ENCODE results near the gene MAD1L1. TPM values are rescaled to one million over a fixed set of nuclear protein-coding genes. Genes with fewer than 3 reads are reported as not detected.

MAD1L1 gene
- total and polyA plus RNA-seq, 8 donors, result 12.8 to 469 (median 27.3) TPM

GRCh38 chr7:1987084-1987535, 245.6 kb downstream of the MAD1L1 start:
- Histone ChIP-seq H3K36me3 (peaks cover 0 to 14% (median 4%) of the 10 kb centered on the region in 4 donors), H3K4me3 (no peak overlapping the region), H3K27ac (no peak overlapping the region), H3K27me3 (no peaks in the 10 kb centered on the region), H3K4me1 (no peaks in the 10 kb centered on the region), H3K9me3 (no peaks in the 10 kb centered on the region)
- intact Hi-C loops (cut with DNase I; ENCODE audit: low total_unique reads), result no loop called here
- TF ChIP-seq POLR2A (IDR thresholded peaks at IDR 0.05) (no peak), POLR2AphosphoS5 (IDR thresholded peaks at IDR 0.05) (no peak), EP300 (IDR thresholded peaks at IDR 0.05) (no peak), CTCF (IDR thresholded peaks at IDR 0.05) (no peak)
- no peak for DNase-seq
- WGBS, 5 donors, result 95 to 97% (median 97%) methylated on average over 23 of the region's 23 CpGs

- DNase-seq, result peak in 1 of 2 donors; percentile 33
- no peak for TF ChIP-seq POLR2A (IDR thresholded peaks at IDR 0.05)
- TF ChIP-seq POLR2AphosphoS5 (IDR thresholded peaks at IDR 0.05), result no peak
- no peak for TF ChIP-seq CTCF (IDR thresholded peaks at IDR 0.05)
- no peak for TF ChIP-seq EP300 (IDR thresholded peaks at IDR 0.05)
- H3K4me1 ChIP-seq, result no peaks in the 10 kb centered on the region
- H3K27me3 ChIP-seq, result no peaks in the 10 kb centered on the region
- intact Hi-C loops (cut with DNase I; ENCODE audit: low total_unique reads), result no loop called here
- no peak overlapping the region for H3K27ac ChIP-seq
- no peaks in the 10 kb centered on the region for H3K9me3 ChIP-seq
- 93 to 96% (median 94%) methylated on average over 28 to 31 of the region's 31 CpGs for WGBS, 5 donors
- H3K36me3 ChIP-seq, result peaks cover 0 to 14% (median 4%) of the 10 kb centered on the region in 4 donors
- H3K4me3 ChIP-seq, result no peak overlapping the region
Measured at GRCh38 chr7:1986366-1987083, 246.2 kb downstream of the MAD1L1 start.

GRCh38 chr7:1985936-1986335, 246.8 kb downstream of the MAD1L1 start:
- H3K9me3 ChIP-seq, result no peaks in the 10 kb centered on the region
- no peak overlapping the region for H3K27ac ChIP-seq
- H3K36me3 ChIP-seq, result peaks cover 0 to 14% (median 4%) of the 10 kb centered on the region in 4 donors
- H3K27me3 ChIP-seq, result no peaks in the 10 kb centered on the region
- WGBS, 5 donors, result 93 to 96% (median 95%) methylated on average over 7 to 9 of the region's 9 CpGs
- no peak overlapping the region for H3K4me3 ChIP-seq
- H3K4me1 ChIP-seq, result no peaks in the 10 kb centered on the region
- no peak for DNase-seq
- intact Hi-C loops (cut with DNase I; ENCODE audit: low total_unique reads), result no loop called here
- no peak for TF ChIP-seq POLR2AphosphoS5 (IDR thresholded peaks at IDR 0.05)
- no peak for TF ChIP-seq POLR2A (IDR thresholded peaks at IDR 0.05)
- no peak for TF ChIP-seq CTCF (IDR thresholded peaks at IDR 0.05)
- TF ChIP-seq EP300 (IDR thresholded peaks at IDR 0.05), result no peak

GRCh38 chr7:1985042-1985441, 247.7 kb downstream of the MAD1L1 start:
- no peak for TF ChIP-seq CTCF (IDR thresholded peaks at IDR 0.05)
- TF ChIP-seq POLR2AphosphoS5 (IDR thresholded peaks at IDR 0.05), result no peak
- no peak for TF ChIP-seq POLR2A (IDR thresholded peaks at IDR 0.05)
- no peak for TF ChIP-seq EP300 (IDR thresholded peaks at IDR 0.05)
- DNase-seq, result no peak
- H3K36me3 ChIP-seq, result peaks cover 0 to 20% (median 8%) of the 10 kb centered on the region in 4 donors

More at GRCh38 chr7:1985042-1985441, 247.7 kb downstream of the MAD1L1 start:
- H3K27me3 ChIP-seq, result no peaks in the 10 kb centered on the region
- intact Hi-C loops (cut with DNase I; ENCODE audit: low total_unique reads), result no loop called here
- no peaks in the 10 kb centered on the region for H3K9me3 ChIP-seq
- no peak overlapping the region for H3K27ac ChIP-seq
- no peak overlapping the region for H3K4me3 ChIP-seq
- WGBS, 5 donors, result 90 to 98% (median 96%) methylated on average over 6 to 13 of the region's 13 CpGs
- no peaks in the 10 kb centered on the region for H3K4me1 ChIP-seq
